CD8-positive, alpha-beta memory T cell (primary cell): ENCODE measurements around the gene KLC1. TPM values are rescaled to one million over a fixed set of nuclear protein-coding genes. Genes with fewer than 3 reads are reported as not detected.
A peak's percentile ranks its signal among the peaks of the same experiment; 100 is the strongest.

Source experiments
- CTCF ChIA-PET: fragments of 350-600 bp; sonication (Branson Sonifier 250); formaldehyde crosslinking; loops from one replicate; lab custom pipeline; 2021; ENCODE audit warnings: antibody characterized with exemption; lab: Charles Lee
- POLR2A ChIA-PET: fragments of 350-600 bp; sonication (Branson Sonifier 250); formaldehyde crosslinking; loops from one replicate; lab custom pipeline; 2021; ENCODE audit warnings: antibody characterized with exemption; lab: Charles Lee
- DNase-seq, 5 donors: peaks; one replicate each; pipeline versions ENCODE4 v3.0.0 to v3.0.0-alpha.2; 2020 to 2022; ENCODE audit warnings: mixed read lengths in 1 of 5
- H3K27ac ChIP-seq: one replicate; pipeline ENCODE4 v1.7.0; 2013; ENCODE audit warnings: low read depth, mild to moderate bottlenecking, low read length, moderate library complexity
- H3K27me3 ChIP-seq: 2 replicates; pipeline ENCODE4 v1.7.0; 2013; ENCODE audit warnings: low read length, mild to moderate bottlenecking; ENCODE audit not compliant: insufficient read depth, poor library complexity, severe bottlenecking
- H3K36me3 ChIP-seq: 2 replicates; pipeline ENCODE4 v1.7.0; 2013; ENCODE audit warnings: mild to moderate bottlenecking, low read length, moderate library complexity; ENCODE audit not compliant: insufficient read depth
- H3K4me1 ChIP-seq: 2 replicates; pipeline ENCODE4 v1.7.0; 2013; ENCODE audit warnings: mild to moderate bottlenecking, low read length, moderate library complexity; ENCODE audit not compliant: insufficient read depth
- H3K4me3 ChIP-seq: 2 replicates; pipeline ENCODE4 v1.7.0; 2013; ENCODE audit warnings: mild to moderate bottlenecking, low read length
- H3K9me3 ChIP-seq: 2 replicates; pipeline ENCODE4 v1.7.0; 2013; ENCODE audit warnings: mild to moderate bottlenecking, low read length
- H3K27ac Mint-ChIP-seq, 8 donors: one replicate each; pipeline ENCODE4 v1.8.0; 2020 to 2021; ENCODE audit warnings: mixed read lengths in 8 of 8, mild to moderate bottlenecking in 6 of 8, inconsistent platforms in 3 of 8, moderate library complexity in 3 of 8
- H3K27me3 Mint-ChIP-seq, 2 donors: one replicate each; pipeline ENCODE4 v1.8.0; 2020 to 2021; ENCODE audit warnings: mixed read lengths in 2 of 2, mild to moderate bottlenecking in 1 of 2, moderate library complexity in 1 of 2
- H3K36me3 Mint-ChIP-seq, 3 donors: one replicate each; pipeline ENCODE4 v1.8.0; 2020 to 2021; ENCODE audit warnings: mixed read lengths in 3 of 3, inconsistent platforms in 1 of 3, mild to moderate bottlenecking in 1 of 3
- H3K4me1 Mint-ChIP-seq, 3 donors: one replicate each; pipeline ENCODE4 v1.8.0; 2020 to 2021; ENCODE audit warnings: mixed read lengths in 3 of 3, inconsistent platforms in 1 of 3, mild to moderate bottlenecking in 1 of 3
- H3K4me3 Mint-ChIP-seq, 7 donors: one replicate each; pipeline ENCODE4 v1.8.0; 2020 to 2021; ENCODE audit warnings: mixed read lengths in 7 of 7, mild to moderate bottlenecking in 6 of 7, moderate library complexity in 4 of 7, inconsistent platforms in 2 of 7
- H3K9me3 Mint-ChIP-seq, 5 donors: one replicate each; pipeline ENCODE4 v1.8.0; 2020 to 2022; ENCODE audit warnings: mixed read lengths in 5 of 5, mild to moderate bottlenecking in 3 of 5, moderate library complexity in 2 of 5, inconsistent platforms in 1 of 5
- polyA plus RNA-seq: library from polyadenylated mRNA; unstranded; fragments of 300-500 nt; fragmentation: Illumina TruSeq; gene quantifications from one replicate; pipeline ENCODE4 v1.2.3, GENCODE V29; 2021
- total RNA-seq, 2 experiments: library from RNA; stranded (reverse); gene quantifications; one replicate each; pipeline ENCODE4 v1.2.3, GENCODE V29; 2021

The KLC1 gene
- total and polyA plus RNA-seq, 3 experiments from 2014 or later = 92.0 to 143 (median 141) TPM

DNA sequence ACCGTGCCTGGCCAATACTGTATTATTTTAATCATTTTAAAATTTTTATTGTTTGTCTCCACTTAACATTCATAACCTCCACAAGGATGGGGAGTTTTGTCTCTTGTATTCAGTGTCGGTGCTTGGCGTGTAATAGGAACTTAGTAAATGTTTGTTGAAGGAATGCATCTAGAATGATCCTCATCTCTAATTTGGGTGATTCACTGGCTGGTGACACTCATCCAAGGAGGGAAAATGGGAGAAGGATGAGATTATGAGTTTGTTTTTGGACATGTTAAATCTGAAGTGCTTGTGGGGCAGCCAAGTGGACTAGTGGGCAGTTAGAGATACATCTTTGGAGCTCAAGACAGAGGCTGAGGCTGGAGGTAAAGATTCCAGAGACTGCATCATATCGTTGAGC is 5.1 kb downstream of the KLC1 start:
- no peaks in the 10 kb centered on the region for H3K36me3 ChIP-seq
- Mint-ChIP-seq H3K4me3 (peak overlapping the region in 3 of 7 donors; percentile 18 to 38 (median 30)), H3K9me3 (no peaks in the 10 kb centered on the region), H3K27me3 (no peaks in the 10 kb centered on the region), H3K27ac (peak overlapping the region in 5 of 8 donors; percentile 45 to 94 (median 68)), H3K4me1 (peaks cover 55 to 80% (median 70%) of the 10 kb centered on the region in 3 donors), H3K36me3 (peaks cover 0 to 42% (median 8%) of the 10 kb centered on the region in 3 donors)
- H3K27ac ChIP-seq = no peak overlapping the region
- H3K4me1 ChIP-seq = peaks cover 51% of the 10 kb centered on the region
- no peak for DNase-seq
- no peaks in the 10 kb centered on the region for H3K9me3 ChIP-seq
- no peak overlapping the region for H3K4me3 ChIP-seq
- no peaks in the 10 kb centered on the region for H3K27me3 ChIP-seq
- POLR2A ChIA-PET = interaction anchor here (0.6 kb wide), 1 partner anchor 60 kb away, joined by 3 read pairs; no protein-coding TSS in a partner anchor
- CTCF ChIA-PET = no interaction called here

- Histone ChIP-seq H3K36me3 (no peaks in the 10 kb centered on the region), H3K27me3 (no peaks in the 10 kb centered on the region), H3K27ac (no peak overlapping the region), H3K4me3 (no peak overlapping the region), H3K4me1 (peaks cover 34% of the 10 kb centered on the region), H3K9me3 (no peaks in the 10 kb centered on the region)
- peaks cover 53 to 73% (median 57%) of the 10 kb centered on the region in 3 donors for H3K4me1 Mint-ChIP-seq
- ChIA-PET CTCF (no interaction called here), POLR2A (interaction anchor here (0.6 kb wide), 1 partner anchor 11 kb away, joined by 3 read pairs; no protein-coding TSS in a partner anchor)
- peaks cover 0 to 30% (median 7%) of the 10 kb centered on the region in 3 donors for H3K36me3 Mint-ChIP-seq
- H3K4me3 Mint-ChIP-seq = peak overlapping the region in 3 of 7 donors; percentile 31 to 59 (median 35)
- no peaks in the 10 kb centered on the region for H3K27me3 Mint-ChIP-seq
- no peaks in the 10 kb centered on the region for H3K9me3 Mint-ChIP-seq
- no peak for DNase-seq
- H3K27ac Mint-ChIP-seq = peak overlapping the region in 3 of 8 donors; percentile 1 to 51 (median 31)
Observed at GRCh38 chr14:103638594-103638993, 9.6 kb downstream of the KLC1 start.

- H3K4me3 Mint-ChIP-seq = no peak overlapping the region
- no peaks in the 10 kb centered on the region for H3K27me3 Mint-ChIP-seq
- no peaks in the 10 kb centered on the region for H3K9me3 Mint-ChIP-seq
- Histone ChIP-seq H3K27ac (no peak overlapping the region), H3K36me3 (no peaks in the 10 kb centered on the region), H3K9me3 (no peaks in the 10 kb centered on the region), H3K4me1 (peaks cover 13% of the 10 kb centered on the region), H3K4me3 (no peak overlapping the region), H3K27me3 (no peaks in the 10 kb centered on the region)
- POLR2A ChIA-PET = no interaction called here
- peak overlapping the region in 2 of 8 donors; percentile 19 to 22 for H3K27ac Mint-ChIP-seq
- H3K4me1 Mint-ChIP-seq = peaks cover 42 to 68% (median 45%) of the 10 kb centered on the region in 3 donors
- CTCF ChIA-PET = no interaction called here
- H3K36me3 Mint-ChIP-seq = peaks cover 0 to 19% (median 3%) of the 10 kb centered on the region in 3 donors
- DNase-seq = no peak
Observed at GRCh38 chr14:103641161-103641560, 12.2 kb downstream of the KLC1 start.

GRCh38 chr14:103646189-103646588 is 17.2 kb downstream of the KLC1 start:
- CTCF ChIA-PET = no interaction called here
- no peaks in the 10 kb centered on the region for H3K36me3 ChIP-seq
- no peaks in the 10 kb centered on the region for H3K9me3 Mint-ChIP-seq
- no peak overlapping the region for H3K4me3 Mint-ChIP-seq
- H3K27ac Mint-ChIP-seq = peak overlapping the region in 1 of 8 donors; percentile 36
- H3K36me3 Mint-ChIP-seq = peaks cover 0 to 11% (median 0%) of the 10 kb centered on the region in 3 donors
- H3K27me3 ChIP-seq = no peaks in the 10 kb centered on the region
- no peaks in the 10 kb centered on the region for H3K27me3 Mint-ChIP-seq
- H3K9me3 ChIP-seq = no peaks in the 10 kb centered on the region
- no peaks in the 10 kb centered on the region for H3K4me1 ChIP-seq
- H3K4me1 Mint-ChIP-seq = peaks cover 31 to 57% (median 31%) of the 10 kb centered on the region in 3 donors
- POLR2A ChIA-PET = no interaction called here
- DNase-seq = no peak
- no peak overlapping the region for H3K27ac ChIP-seq
- no peak overlapping the region for H3K4me3 ChIP-seq

GRCh38 chr14:103649001-103649400 is 20.0 kb downstream of the KLC1 start:
- Mint-ChIP-seq H3K4me3 (no peak overlapping the region), H3K27ac (peak overlapping the region in 2 of 8 donors; percentile 29 to 70), H3K27me3 (peaks cover 0 to 2% of the 10 kb centered on the region in 2 donors), H3K9me3 (no peaks in the 10 kb centered on the region), H3K4me1 (peaks cover 33 to 59% (median 35%) of the 10 kb centered on the region in 3 donors), H3K36me3 (peaks cover 0 to 23% (median 0%) of the 10 kb centered on the region in 3 donors)
- Histone ChIP-seq H3K36me3 (peaks cover 7% of the 10 kb centered on the region), H3K4me3 (no peak overlapping the region), H3K27ac (no peak overlapping the region), H3K27me3 (no peaks in the 10 kb centered on the region), H3K4me1 (no peaks in the 10 kb centered on the region), H3K9me3 (no peaks in the 10 kb centered on the region)
- DNase-seq = no peak
- ChIA-PET POLR2A (no interaction called here), CTCF (interaction anchor here (1.0 kb wide), 1 partner anchor 41 kb away, joined by 4 read pairs; no protein-coding TSS in a partner anchor)

- Histone ChIP-seq H3K4me3 (no peak overlapping the region), H3K36me3 (peaks cover 17% of the 10 kb centered on the region), H3K9me3 (no peaks in the 10 kb centered on the region), H3K4me1 (no peaks in the 10 kb centered on the region), H3K27ac (no peak overlapping the region), H3K27me3 (no peaks in the 10 kb centered on the region)
- peaks cover 0 to 2% of the 10 kb centered on the region in 2 donors for H3K27me3 Mint-ChIP-seq
- no peaks in the 10 kb centered on the region for H3K9me3 Mint-ChIP-seq
- ChIA-PET POLR2A (interaction anchor here (0.6 to 0.9 kb wide), 2 partner anchors 12 to 30 kb away, joined by 3 read pairs; no protein-coding TSS in a partner anchor), CTCF (interaction anchor here (0.5 kb wide), 1 partner anchor 250 kb away, joined by 3 read pairs; no protein-coding TSS in a partner anchor)
- peak overlapping the region in 2 of 8 donors; percentile 64 to 86 for H3K27ac Mint-ChIP-seq
- peaks cover 4 to 33% (median 4%) of the 10 kb centered on the region in 3 donors for H3K36me3 Mint-ChIP-seq
- DNase-seq = no peak
- H3K4me1 Mint-ChIP-seq = peaks cover 29 to 56% (median 30%) of the 10 kb centered on the region in 3 donors
- H3K4me3 Mint-ChIP-seq = no peak overlapping the region
Observed at GRCh38 chr14:103650213-103650612, 21.2 kb downstream of the KLC1 start.

GRCh38 chr14:103651585-103651984 is 22.6 kb downstream of the KLC1 start:
- peaks cover 0 to 2% of the 10 kb centered on the region in 2 donors for H3K27me3 Mint-ChIP-seq
- Histone ChIP-seq H3K27ac (no peak overlapping the region), H3K4me1 (no peaks in the 10 kb centered on the region), H3K4me3 (no peak overlapping the region), H3K9me3 (no peaks in the 10 kb centered on the region), H3K27me3 (no peaks in the 10 kb centered on the region), H3K36me3 (peaks cover 29% of the 10 kb centered on the region)
- H3K4me1 Mint-ChIP-seq = peaks cover 25 to 48% (median 26%) of the 10 kb centered on the region in 3 donors
- H3K4me3 Mint-ChIP-seq = no peak overlapping the region
- CTCF ChIA-PET = interaction anchor here (0.6 to 1.1 kb wide), 2 partner anchors 44 to 1395 kb away, joined by 3 read pairs; no protein-coding TSS in a partner anchor
- POLR2A ChIA-PET = no interaction called here
- H3K27ac Mint-ChIP-seq = peak overlapping the region in 2 of 8 donors; percentile 12 to 76
- DNase-seq = no peak
- peaks cover 4 to 45% (median 6%) of the 10 kb centered on the region in 3 donors for H3K36me3 Mint-ChIP-seq
- H3K9me3 Mint-ChIP-seq = no peaks in the 10 kb centered on the region

GRCh38 chr14:103652806-103653205 is 23.8 kb downstream of the KLC1 start:
- ChIA-PET CTCF (interaction anchor here (1.0 kb wide), 1 partner anchor 59 kb away, joined by 3 read pairs; no protein-coding TSS in a partner anchor), POLR2A (no interaction called here)
- Histone ChIP-seq H3K4me1 (no peaks in the 10 kb centered on the region), H3K36me3 (peaks cover 39% of the 10 kb centered on the region), H3K9me3 (no peaks in the 10 kb centered on the region), H3K4me3 (no peak overlapping the region), H3K27me3 (no peaks in the 10 kb centered on the region), H3K27ac (no peak overlapping the region)
- Mint-ChIP-seq H3K4me1 (peaks cover 25 to 44% (median 25%) of the 10 kb centered on the region in 3 donors), H3K27me3 (peaks cover 0 to 2% of the 10 kb centered on the region in 2 donors), H3K9me3 (no peaks in the 10 kb centered on the region), H3K27ac (peak overlapping the region in 1 of 8 donors; percentile 63), H3K36me3 (peaks cover 4 to 54% (median 6%) of the 10 kb centered on the region in 3 donors), H3K4me3 (no peak overlapping the region)
- no peak for DNase-seq
